Measurements from ENCODE around the gene CEP85L. TPM values are rescaled to one million over a fixed set of nuclear protein-coding genes. Genes with fewer than 3 reads are reported as not detected.

CEP85L gene
- total and polyA plus RNA-seq, 2 of the 13 experiments (the other 11 are each of a cell fraction or from before 2014, with no cell fraction given) = 0.44 to 1.7 TPM

DNA sequence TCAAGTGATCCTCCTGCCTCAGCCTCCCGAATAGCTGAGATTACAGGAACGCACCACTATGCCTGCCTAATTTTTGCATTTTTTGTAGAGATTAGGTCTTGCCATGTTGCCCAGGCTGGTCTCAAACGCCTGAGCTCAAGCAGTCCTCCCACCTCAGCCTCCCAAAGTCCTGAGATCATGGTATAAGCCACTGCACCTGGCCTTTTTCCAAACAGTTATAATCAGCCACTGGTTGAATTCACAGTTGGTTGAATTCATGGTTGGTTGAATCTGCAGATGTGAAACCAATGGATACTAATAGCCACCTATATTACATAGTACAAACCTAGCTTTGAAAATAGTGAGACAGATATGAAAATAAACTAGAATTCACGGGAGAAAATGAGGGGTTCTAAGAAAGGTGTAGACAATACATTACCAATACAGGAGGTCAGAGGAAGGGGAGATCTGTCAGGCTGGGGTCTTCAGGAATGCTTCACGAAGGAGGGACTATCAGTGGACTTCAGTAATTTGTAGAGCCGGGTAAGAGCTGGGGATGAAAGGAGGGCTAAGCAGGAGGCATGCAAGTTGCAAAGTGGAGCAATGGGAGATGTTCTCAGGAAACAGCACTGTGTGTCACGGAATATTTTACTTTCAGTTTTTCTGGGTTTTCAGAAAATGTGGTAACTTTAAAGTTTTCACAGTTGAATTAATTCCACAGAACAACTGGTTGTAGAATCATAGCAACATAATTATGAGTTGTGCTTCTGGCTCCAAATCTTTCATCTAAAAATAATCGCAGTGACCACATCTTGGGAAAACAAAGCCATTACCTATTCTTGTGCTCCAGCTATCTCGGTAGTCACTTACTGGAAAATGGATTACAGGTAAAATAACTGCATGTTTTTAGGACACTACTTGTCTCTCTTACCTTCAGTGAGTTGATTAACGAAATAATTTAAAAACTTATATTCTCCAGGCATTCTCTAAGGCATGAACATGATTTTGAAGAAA lies 12.9 kb upstream of the CEP85L start:
- Histone ChIP-seq H3K4me1 (ENCODE audit: insufficient read depth, low read length) (no peaks in the 10 kb centered on the region), H3K27me3 (ENCODE audit: control insufficient read depth in 1 of 2, insufficient read depth in 2 of 2, low read length in 2 of 2) (peaks cover 0 to 18% of the 10 kb centered on the region in 2 experiments; a peak in 2 of 5 replicates), H3K9ac (ENCODE audit: insufficient read depth, low read depth, low read length) (no peak overlapping the region), H3K9me3 (ENCODE audit: low read length) (no peaks in the 10 kb centered on the region), H2AFZ (ENCODE audit: low read length) (no peak overlapping the region), H4K20me1 (ENCODE audit: insufficient read depth, low read length) (no peaks in the 10 kb centered on the region), H3K27ac (ENCODE audit: extremely low read length, insufficient read depth, low read length) (no peak overlapping the region), H3K36me3 (replicated peaks in 1 of 2; ENCODE audit: control insufficient read depth in 1 of 2, insufficient read depth in 2 of 2, low read length in 2 of 2) (no peaks in the 10 kb centered on the region), H3K79me2 (ENCODE audit: insufficient read depth, low read length) (no peaks in the 10 kb centered on the region), H3K4me2 (ENCODE audit: low read depth, low read length) (peak overlapping the region; percentile 29; the same call in 1 of the 2 replicates), H3K4me3 (replicated peaks in 1 of 3; ENCODE audit: insufficient read depth in 1 of 3, low read depth in 2 of 3, low read length in 3 of 3) (no peak overlapping the region)
- DNase-seq (ENCODE audit: low spot score) = no peak
- ChIA-PET POLR2A (interaction anchor here (0.6 kb wide), 1 partner anchor 173 kb away, joined by 3 read pairs; no protein-coding TSS in a partner anchor), CTCF (ENCODE audit: low intra/inter-chr PET ratio, low total read pairs) (no interaction called here)
- intact Hi-C loops (cut with micrococcal nuclease; ENCODE audit: unreplicated experiment) (no loop called here), in situ Hi-C loops (cut with HindIII; ENCODE audit: extremely low pct_ligation_motif_present, low pct_unique_long_range_greater_than_20kb) (no loop called here)
- TF ChIP-seq ZNF530 (CRISPR knock-in tag; IDR thresholded peaks at IDR 0.05; ENCODE audit: low read depth) = no peak
- no peak for TF ChIP-seq CHCHD3 (CRISPR knock-in tag; IDR thresholded peaks at IDR 0.05)
- no peak for TF ChIP-seq NFE2L1 (CRISPR knock-in tag; IDR thresholded peaks at IDR 0.05; ENCODE audit: borderline replicate concordance)
- TF ChIP-seq, protein P1, sequence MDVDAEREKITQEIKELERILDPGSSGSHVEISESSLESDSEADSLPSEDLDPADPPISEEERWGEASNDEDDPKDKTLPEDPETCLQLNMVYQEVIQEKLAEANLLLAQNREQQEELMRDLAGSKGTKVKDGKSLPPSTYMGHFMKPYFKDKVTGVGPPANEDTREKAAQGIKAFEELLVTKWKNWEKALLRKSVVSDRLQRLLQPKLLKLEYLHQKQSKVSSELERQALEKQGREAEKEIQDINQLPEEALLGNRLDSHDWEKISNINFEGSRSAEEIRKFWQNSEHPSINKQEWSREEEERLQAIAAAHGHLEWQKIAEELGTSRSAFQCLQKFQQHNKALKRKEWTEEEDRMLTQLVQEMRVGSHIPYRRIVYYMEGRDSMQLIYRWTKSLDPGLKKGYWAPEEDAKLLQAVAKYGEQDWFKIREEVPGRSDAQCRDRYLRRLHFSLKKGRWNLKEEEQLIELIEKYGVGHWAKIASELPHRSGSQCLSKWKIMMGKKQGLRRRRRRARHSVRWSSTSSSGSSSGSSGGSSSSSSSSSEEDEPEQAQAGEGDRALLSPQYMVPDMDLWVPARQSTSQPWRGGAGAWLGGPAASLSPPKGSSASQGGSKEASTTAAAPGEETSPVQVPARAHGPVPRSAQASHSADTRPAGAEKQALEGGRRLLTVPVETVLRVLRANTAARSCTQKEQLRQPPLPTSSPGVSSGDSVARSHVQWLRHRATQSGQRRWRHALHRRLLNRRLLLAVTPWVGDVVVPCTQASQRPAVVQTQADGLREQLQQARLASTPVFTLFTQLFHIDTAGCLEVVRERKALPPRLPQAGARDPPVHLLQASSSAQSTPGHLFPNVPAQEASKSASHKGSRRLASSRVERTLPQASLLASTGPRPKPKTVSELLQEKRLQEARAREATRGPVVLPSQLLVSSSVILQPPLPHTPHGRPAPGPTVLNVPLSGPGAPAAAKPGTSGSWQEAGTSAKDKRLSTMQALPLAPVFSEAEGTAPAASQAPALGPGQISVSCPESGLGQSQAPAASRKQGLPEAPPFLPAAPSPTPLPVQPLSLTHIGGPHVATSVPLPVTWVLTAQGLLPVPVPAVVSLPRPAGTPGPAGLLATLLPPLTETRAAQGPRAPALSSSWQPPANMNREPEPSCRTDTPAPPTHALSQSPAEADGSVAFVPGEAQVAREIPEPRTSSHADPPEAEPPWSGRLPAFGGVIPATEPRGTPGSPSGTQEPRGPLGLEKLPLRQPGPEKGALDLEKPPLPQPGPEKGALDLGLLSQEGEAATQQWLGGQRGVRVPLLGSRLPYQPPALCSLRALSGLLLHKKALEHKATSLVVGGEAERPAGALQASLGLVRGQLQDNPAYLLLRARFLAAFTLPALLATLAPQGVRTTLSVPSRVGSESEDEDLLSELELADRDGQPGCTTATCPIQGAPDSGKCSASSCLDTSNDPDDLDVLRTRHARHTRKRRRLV (CRISPR knock-in tag; IDR thresholded peaks at IDR 0.05) = no peak
- TF ChIP-seq TAF1 (CRISPR knock-in tag; IDR thresholded peaks at IDR 0.05) = no peak
- TF ChIP-seq, protein P2, sequence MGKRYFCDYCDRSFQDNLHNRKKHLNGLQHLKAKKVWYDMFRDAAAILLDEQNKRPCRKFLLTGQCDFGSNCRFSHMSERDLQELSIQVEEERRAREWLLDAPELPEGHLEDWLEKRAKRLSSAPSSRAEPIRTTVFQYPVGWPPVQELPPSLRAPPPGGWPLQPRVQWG (CRISPR knock-in tag; IDR thresholded peaks at IDR 0.05; ENCODE audit: borderline replicate concordance, low read depth) = no peak
- BruUV-seq (replicated peaks) = no TSS peak
- peak; percentile 42; the same call in 2 of the 3 replicates for ATAC-seq
- FAIRE-seq = no peak
- WGBS (ENCODE audit: low lambda C conversion rate) = 12% methylated on average over 10 of the region's 10 CpGs

Data from HepG2 (cell line).